HepG2 (cell line): ENCODE data around the gene ZCCHC3. TPM values are rescaled to one million over a fixed set of nuclear protein-coding genes. Genes with fewer than 3 reads are reported as not detected.

Source experiments
- AKNA ChIP-seq: sonication (generic); formaldehyde crosslinking; IDR thresholded peaks from 2 replicates; pipeline ENCODE4 v1.4.0; 2020; ENCODE audit warnings: missing genetic modification reagents, borderline replicate concordance
- ARID2 ChIP-seq: sonication (generic); formaldehyde crosslinking; IDR thresholded peaks from 2 replicates; pipeline ENCODE4 v1.8.1; 2022; ENCODE audit warnings: mild to moderate bottlenecking, missing genetic modification reagents, borderline replicate concordance
- ARID5B ChIP-seq: IDR thresholded peaks from 2 replicates; pipeline ENCODE4 v1.4.0; 2020; ENCODE audit warnings: mild to moderate bottlenecking, missing genetic modification reagents
- FOXJ3 ChIP-seq: sonication (generic); formaldehyde crosslinking; IDR thresholded peaks from 2 replicates; pipeline ENCODE4 v1.4.0; 2020; ENCODE audit warnings: missing genetic modification reagents, mild to moderate bottlenecking, borderline replicate concordance
- HOXA7 ChIP-seq: sonication (generic); formaldehyde crosslinking; IDR thresholded peaks from 2 replicates; pipeline ENCODE4 v1.8.1; 2022; ENCODE audit warnings: mild to moderate bottlenecking, missing genetic modification reagents, moderate library complexity
- KDM2A ChIP-seq: sonication (generic); formaldehyde crosslinking; IDR thresholded peaks from 2 replicates; pipeline ENCODE4 v1.4.0; 2020; ENCODE audit warnings: low read depth, missing genetic modification reagents, borderline replicate concordance
- KDM5B ChIP-seq: sonication (generic); formaldehyde crosslinking; IDR thresholded peaks from 2 replicates; pipeline ENCODE4 v1.4.0; 2020; ENCODE audit warnings: missing genetic modification reagents, mild to moderate bottlenecking, borderline replicate concordance
- MATR3 ChIP-seq: sonication (generic); formaldehyde crosslinking; IDR thresholded peaks from 2 replicates; pipeline ENCODE4 v1.4.0; 2020; ENCODE audit warnings: missing genetic modification reagents
- ONECUT2 ChIP-seq: sonication (generic); formaldehyde crosslinking; IDR thresholded peaks from 2 replicates; pipeline ENCODE4 v1.4.0; 2020; ENCODE audit warnings: missing genetic modification reagents
- SP1 ChIP-seq, 2 experiments: fragments of 450-650 bp in 1 of 2; sonication (generic) in 1 of 2; formaldehyde crosslinking in 1 of 2; IDR thresholded peaks; 2 replicates each; pipeline versions ENCODE4 v1.4.0 to v1.6.1; 2016 to 2020; ENCODE audit warnings: missing genetic modification reagents in 1 of 2
- SSRP1 ChIP-seq: IDR thresholded peaks from 2 replicates; pipeline ENCODE4 v1.6.1; 2016; ENCODE audit warnings: control low read depth
- ZSCAN9 ChIP-seq: IDR thresholded peaks from 2 replicates; pipeline ENCODE4 v1.6.1; 2016; ENCODE audit warnings: borderline replicate concordance
- polyA plus RNA-seq, 8 experiments: library from polyadenylated mRNA; depleted of rRNA in 3 of 8; stranded (reverse) in 7 of 8; unstranded in 1 of 8; fragments of >200 nt; fragmentation: Illumina TruSeq in 4 of 8; extraction: Trizol in 4 of 8; gene quantifications; 2 replicates each; pipeline versions ENCODE4 v1.2.1 to v1.2.3, GENCODE V29; 2011 to 2016; ENCODE audit warnings: low read depth in 4 of 8, missing spikeins in 1 of 8, mixed read lengths in 1 of 8; ENCODE audit not compliant: insufficient read depth in 1 of 8
- total RNA-seq, 5 experiments: library from RNA; depleted of rRNA; stranded (reverse); fragments of >200 nt; fragmentation: Illumina TruSeq; extraction: Trizol; gene quantifications; 2 replicates each; pipeline ENCODE4 v1.2.3, GENCODE V29; 2016; ENCODE audit warnings: low read depth in 1 of 5
- TF ChIP-seq, protein P1 (sequence below): sonication (generic); formaldehyde crosslinking; IDR thresholded peaks from 2 replicates; pipeline ENCODE4 v1.4.0; 2020; ENCODE audit warnings: missing genetic modification reagents

The ZCCHC3 gene
- total and polyA plus RNA-seq, 2 of the 13 experiments (the other 11 are each of a cell fraction or from before 2014, with no cell fraction given): 46.6 to 63.0 TPM

DNA sequence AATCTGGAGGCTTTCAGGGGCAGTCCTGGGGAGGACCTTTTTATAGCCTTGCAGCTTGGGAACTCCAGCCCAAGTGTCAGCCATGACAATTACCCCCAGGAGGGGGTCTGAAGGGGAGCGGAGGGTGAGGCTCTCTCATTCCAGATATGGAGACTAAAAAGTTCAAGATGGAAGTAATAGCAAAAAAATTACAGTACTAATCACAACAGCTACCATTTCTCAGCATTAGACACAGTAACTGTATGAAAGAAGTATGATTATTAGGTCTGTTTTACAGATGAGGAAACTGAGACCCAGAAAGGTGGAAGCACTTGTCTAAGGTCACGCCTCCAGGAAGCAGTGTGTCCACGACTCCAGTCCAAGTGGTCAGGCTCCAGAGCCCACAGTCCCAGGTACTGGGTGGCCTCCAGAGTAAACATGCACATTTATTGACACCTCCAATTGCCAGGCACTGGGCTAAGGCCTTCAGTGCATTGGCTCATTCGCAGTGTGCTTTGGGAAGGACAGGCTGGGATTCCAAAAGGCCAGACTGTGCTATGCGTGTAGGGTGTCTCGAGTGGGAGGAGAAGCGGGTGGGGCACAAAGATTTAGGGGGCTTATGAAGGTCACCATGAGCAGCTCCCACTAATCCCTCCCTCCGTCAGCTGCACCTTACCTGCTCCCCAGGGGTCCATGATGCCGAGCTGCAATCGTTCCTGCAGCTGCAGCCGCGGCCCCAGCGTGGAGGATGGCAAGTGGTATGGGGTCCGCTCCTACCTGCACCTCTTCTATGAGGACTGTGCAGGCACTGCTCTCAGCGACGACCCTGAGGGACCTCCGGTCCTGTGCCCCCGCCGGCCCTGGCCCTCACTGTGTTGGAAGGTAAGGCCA, 51.8 kb downstream of the ZCCHC3 start (continued):
- TF ChIP-seq ARID5B (CRISPR knock-in tag): peak; percentile 75
- peak; percentile 34; the same call in 1 of the 2 replicates for TF ChIP-seq ONECUT2
- no peak; the same call in 1 of the 2 replicates for TF ChIP-seq KDM5B (CRISPR knock-in tag)
- TF ChIP-seq SSRP1: peak; percentile 46; the same call in 1 of the 2 replicates
- TF ChIP-seq, protein P1, sequence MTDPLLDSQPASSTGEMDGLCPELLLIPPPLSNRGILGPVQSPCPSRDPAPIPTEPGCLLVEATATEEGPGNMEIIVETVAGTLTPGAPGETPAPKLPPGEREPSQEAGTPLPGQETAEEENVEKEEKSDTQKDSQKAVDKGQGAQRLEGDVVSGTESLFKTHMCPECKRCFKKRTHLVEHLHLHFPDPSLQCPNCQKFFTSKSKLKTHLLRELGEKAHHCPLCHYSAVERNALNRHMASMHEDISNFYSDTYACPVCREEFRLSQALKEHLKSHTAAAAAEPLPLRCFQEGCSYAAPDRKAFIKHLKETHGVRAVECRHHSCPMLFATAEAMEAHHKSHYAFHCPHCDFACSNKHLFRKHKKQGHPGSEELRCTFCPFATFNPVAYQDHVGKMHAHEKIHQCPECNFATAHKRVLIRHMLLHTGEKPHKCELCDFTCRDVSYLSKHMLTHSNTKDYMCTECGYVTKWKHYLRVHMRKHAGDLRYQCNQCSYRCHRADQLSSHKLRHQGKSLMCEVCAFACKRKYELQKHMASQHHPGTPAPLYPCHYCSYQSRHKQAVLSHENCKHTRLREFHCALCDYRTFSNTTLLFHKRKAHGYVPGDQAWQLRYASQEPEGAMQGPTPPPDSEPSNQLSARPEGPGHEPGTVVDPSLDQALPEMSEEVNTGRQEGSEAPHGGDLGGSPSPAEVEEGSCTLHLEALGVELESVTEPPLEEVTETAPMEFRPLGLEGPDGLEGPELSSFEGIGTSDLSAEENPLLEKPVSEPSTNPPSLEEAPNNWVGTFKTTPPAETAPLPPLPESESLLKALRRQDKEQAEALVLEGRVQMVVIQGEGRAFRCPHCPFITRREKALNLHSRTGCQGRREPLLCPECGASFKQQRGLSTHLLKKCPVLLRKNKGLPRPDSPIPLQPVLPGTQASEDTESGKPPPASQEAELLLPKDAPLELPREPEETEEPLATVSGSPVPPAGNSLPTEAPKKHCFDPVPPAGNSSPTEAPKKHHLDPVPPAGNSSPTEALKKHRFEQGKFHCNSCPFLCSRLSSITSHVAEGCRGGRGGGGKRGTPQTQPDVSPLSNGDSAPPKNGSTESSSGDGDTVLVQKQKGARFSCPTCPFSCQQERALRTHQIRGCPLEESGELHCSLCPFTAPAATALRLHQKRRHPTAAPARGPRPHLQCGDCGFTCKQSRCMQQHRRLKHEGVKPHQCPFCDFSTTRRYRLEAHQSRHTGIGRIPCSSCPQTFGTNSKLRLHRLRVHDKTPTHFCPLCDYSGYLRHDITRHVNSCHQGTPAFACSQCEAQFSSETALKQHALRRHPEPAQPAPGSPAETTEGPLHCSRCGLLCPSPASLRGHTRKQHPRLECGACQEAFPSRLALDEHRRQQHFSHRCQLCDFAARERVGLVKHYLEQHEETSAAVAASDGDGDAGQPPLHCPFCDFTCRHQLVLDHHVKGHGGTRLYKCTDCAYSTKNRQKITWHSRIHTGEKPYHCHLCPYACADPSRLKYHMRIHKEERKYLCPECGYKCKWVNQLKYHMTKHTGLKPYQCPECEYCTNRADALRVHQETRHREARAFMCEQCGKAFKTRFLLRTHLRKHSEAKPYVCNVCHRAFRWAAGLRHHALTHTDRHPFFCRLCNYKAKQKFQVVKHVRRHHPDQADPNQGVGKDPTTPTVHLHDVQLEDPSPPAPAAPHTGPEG: no peak
- TF ChIP-seq ZSCAN9 (CRISPR knock-in tag): peak; percentile 4; the same call in 1 of the 2 replicates
- TF ChIP-seq SP1 (IDR thresholded peaks at IDR 0.05): no peak
- TF ChIP-seq SP1 (CRISPR knock-in tag; IDR thresholded peaks at IDR 0.05): 0 out of 2 replicates have a peak, but pooled peaks have one; percentile 14
- no peak for TF ChIP-seq MATR3 (CRISPR knock-in tag)
- no peak for TF ChIP-seq HOXA7 (CRISPR knock-in tag)
- 0 out of 2 replicates have a peak, but pooled peaks have one; percentile 77 for TF ChIP-seq ARID2 (CRISPR knock-in tag)
- no peak for TF ChIP-seq AKNA (CRISPR knock-in tag)
- peak; percentile 64; the same call in 1 of the 2 replicates for TF ChIP-seq FOXJ3 (CRISPR knock-in tag)
- TF ChIP-seq KDM2A (CRISPR knock-in tag): peak; percentile 73
